GM12801 (cell line): ENCODE measurements around the gene MUC5B.

ENCODE experiments used
- CTCF ChIP-seq: IDR thresholded peaks from one replicate; pipeline ENCODE4 v1.5.1; 2011; ENCODE audit warnings: control low read depth; ENCODE audit not compliant: insufficient read length; ENCODE audit errors: extremely low read depth

MUC5B gene

DNA sequence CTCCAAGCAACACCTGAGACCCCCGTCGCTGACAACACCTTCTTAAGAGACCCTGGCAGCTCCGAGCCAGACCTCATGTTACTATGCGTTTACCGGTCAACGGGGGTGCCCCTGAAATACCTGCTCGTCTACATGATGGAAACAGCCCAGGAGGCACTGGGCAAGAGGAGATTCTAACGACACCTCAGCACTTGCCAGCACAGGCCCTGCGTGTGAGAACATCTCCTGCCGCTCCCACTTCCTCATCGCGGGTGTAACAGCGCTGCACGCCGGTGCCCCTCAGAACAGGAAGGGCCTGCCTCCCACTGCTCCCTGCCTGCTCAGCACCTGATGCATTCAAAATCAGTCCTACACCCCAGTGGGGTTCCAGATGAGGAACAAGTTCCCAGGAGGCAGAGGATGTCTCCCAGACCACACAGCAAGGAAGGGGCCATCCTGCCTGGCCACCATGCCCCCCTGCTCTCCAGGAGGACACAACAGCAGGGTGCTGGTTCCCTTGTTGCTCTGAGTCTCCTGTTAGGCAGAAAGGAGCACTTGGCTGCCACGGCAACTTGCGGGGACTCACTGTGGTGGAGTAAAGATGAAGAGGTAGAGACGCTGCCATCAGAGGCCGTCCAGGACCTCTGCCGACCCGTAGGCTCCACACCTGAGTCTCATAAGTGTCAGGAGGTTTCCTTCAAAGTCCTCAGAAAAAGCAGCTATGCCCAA lies 84.5 kb downstream of the MUC5B start:
- no peak for TF ChIP-seq CTCF

GRCh38 chr11:1307998-1308742 lies 85.3 kb downstream of the MUC5B start:
- TF ChIP-seq CTCF = no peak

DNA sequence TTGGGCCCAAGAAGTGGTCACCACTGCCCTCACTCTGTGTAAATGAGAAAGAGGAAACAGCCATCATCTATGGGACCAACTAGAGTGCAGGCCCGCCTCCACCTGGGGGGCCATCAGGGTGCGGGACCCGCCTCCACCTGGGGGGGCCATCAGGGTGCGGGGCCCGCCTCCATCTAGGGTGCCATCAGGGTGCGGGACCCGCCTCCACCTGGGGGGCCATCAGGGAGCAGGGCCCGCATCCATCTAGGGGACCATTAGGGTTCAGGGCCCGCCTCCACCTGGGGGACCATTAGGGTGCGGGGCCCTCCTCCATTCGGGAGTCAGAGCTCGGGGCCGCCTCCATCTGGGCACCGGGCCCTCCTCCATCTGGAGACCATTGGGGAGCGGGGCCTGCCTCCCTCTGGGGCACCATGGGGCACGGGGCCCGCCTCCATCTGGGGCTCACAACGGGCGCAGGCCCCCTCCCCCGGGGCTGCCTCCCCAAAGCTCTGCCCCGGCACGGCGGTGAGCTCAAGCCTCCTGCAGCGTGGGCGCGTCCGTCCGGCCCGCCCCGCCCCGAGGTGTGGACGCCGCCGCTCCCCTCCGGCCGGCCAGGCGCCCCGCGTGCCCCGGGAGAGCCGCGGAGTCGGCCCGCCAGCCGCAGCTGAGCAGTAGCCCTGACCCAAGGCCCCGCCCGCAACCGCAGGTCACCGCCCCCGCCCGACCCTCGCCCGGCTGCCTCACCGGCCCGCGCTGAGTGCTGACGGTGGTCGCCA lies 86.1 kb downstream of the MUC5B start:
- TF ChIP-seq CTCF = no peak

GRCh38 chr11:1309498-1310317 lies 86.8 kb downstream of the MUC5B start, which contains the start of gene TOLLIP:
TSS of gene TOLLIP (minus strand) at chr11:1309632. CDS start at chr11:1309498, 134 bp downstream.
- TF ChIP-seq CTCF = no peak

DNA sequence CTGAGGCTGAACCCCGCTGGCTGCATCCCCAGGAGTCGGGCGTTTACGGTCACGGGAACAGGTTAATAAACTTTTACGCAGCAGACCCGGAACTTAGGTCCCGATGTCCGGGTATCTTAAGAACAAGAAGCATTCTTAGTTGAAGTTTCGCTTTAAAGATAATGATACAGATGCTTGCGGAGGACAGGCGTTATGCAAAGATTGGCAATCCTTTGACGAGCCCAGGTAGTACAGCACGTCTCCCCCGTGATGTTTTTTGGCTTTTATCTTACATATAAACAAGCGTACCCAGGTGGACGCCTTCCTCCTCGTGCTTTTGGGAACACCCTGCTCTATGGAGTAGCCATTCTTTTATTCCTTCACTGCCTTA lies 87.4 kb downstream of the MUC5B start:
- TF ChIP-seq CTCF = no peak

DNA sequence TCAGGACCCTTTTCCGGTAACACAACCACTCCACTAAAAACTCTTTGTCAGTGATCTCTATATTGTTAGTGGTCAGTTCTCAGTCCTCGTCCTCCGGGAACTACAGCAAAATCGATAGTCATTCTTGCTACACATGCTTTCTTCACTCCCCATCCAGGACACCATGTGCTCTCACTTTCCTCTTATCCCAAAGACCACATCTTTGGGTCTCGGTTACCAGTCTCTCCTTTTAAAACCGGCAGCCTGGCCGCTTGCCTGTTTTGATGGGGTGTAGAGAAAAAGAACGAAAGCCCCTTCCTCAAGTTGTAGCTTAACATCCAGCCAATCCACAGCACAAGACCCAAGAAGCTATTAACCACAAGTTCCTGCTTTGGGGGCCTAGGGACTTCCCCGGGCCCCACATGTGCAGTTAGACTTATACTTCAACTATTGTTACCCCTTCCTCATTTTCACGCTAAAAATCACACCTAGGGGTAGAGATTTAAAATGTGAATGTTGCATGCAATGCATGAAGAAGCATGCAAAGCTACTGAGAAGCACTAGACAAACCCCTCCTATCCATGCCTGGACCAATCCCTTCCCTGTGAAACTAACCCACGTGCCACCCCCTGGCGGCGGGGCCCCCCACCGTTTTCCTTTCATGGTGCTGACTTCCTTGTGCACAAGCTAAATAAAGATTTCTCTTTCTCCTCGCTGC lies 88.1 kb downstream of the MUC5B start:
- no peak for TF ChIP-seq CTCF
